CD4-positive, CD25-positive, alpha-beta regulatory T cell (primary cell): Measurements from ENCODE around the gene KCNMA1. TPM values are rescaled to one million over a fixed set of nuclear protein-coding genes. Genes with fewer than 3 reads are reported as not detected.

ENCODE experiments used
- ATAC-seq, 2 donors: fragments of 150-1000 bp; cut with Tn5 transposase; one replicate each; pipeline ENCODE4 v1.10.0; 2021; ENCODE audit warnings: low read depth in 2 of 2, moderate number of reproducible peaks in 2 of 2, moderate library complexity in 1 of 2
- DNase-seq, 3 donors: peaks; one replicate each; pipeline versions ENCODE4 v3.0.0 to v3.0.0-alpha.2; 2012 to 2022; ENCODE audit warnings: mixed read lengths in 1 of 3
- H3K27ac ChIP-seq: one replicate; pipeline ENCODE4 v1.7.0; 2013; ENCODE audit warnings: mild to moderate bottlenecking, low read length; ENCODE audit not compliant: insufficient read depth, poor library complexity, severe bottlenecking
- H3K27me3 ChIP-seq: one replicate; pipeline ENCODE4 v1.7.0; 2013; ENCODE audit warnings: low read length; ENCODE audit not compliant: control insufficient read depth, insufficient read depth
- H3K36me3 ChIP-seq: one replicate; pipeline ENCODE4 v1.7.0; 2013; ENCODE audit warnings: mild to moderate bottlenecking, low read length, moderate library complexity; ENCODE audit not compliant: control insufficient read depth, insufficient read depth
- H3K4me1 ChIP-seq: 2 replicates; pipeline ENCODE4 v1.7.0; 2013; ENCODE audit warnings: mild to moderate bottlenecking, low read length; ENCODE audit not compliant: insufficient read depth, control insufficient read depth, poor library complexity, severe bottlenecking
- H3K4me3 ChIP-seq: one replicate; pipeline ENCODE4 v1.7.0; 2013; ENCODE audit warnings: low read depth, mild to moderate bottlenecking, low read length, moderate library complexity
- H3K9me3 ChIP-seq, 2 experiments: 1 replicate in 1 of 2; 2 replicates in 1 of 2; pipeline ENCODE4 v1.7.0; 2013; ENCODE audit warnings: low read length in 2 of 2, mild to moderate bottlenecking in 1 of 2, moderate library complexity in 1 of 2; ENCODE audit not compliant: control insufficient read depth in 2 of 2
- H3K27ac Mint-ChIP-seq, 3 donors: one replicate each; pipeline ENCODE4 v1.8.0; 2020 to 2022; ENCODE audit warnings: mild to moderate bottlenecking in 3 of 3, mixed read lengths in 3 of 3, moderate library complexity in 2 of 3
- H3K27me3 Mint-ChIP-seq: one replicate; pipeline ENCODE4 v1.8.0; 2022; ENCODE audit warnings: mild to moderate bottlenecking, mixed read lengths
- H3K36me3 Mint-ChIP-seq: one replicate; pipeline ENCODE4 v1.8.0; 2020; ENCODE audit warnings: mixed read lengths
- H3K4me1 Mint-ChIP-seq, 4 donors: one replicate each; pipeline ENCODE4 v1.8.0; 2020 to 2022; ENCODE audit warnings: mixed read lengths in 4 of 4, mild to moderate bottlenecking in 1 of 4
- H3K4me3 Mint-ChIP-seq, 4 donors: one replicate each; pipeline ENCODE4 v1.8.0; 2020 to 2022; ENCODE audit warnings: mild to moderate bottlenecking in 4 of 4, mixed read lengths in 4 of 4, moderate library complexity in 3 of 4
- H3K9me3 Mint-ChIP-seq, 7 donors: one replicate each; pipeline ENCODE4 v1.8.0; 2020 to 2022; ENCODE audit warnings: mixed read lengths in 7 of 7, mild to moderate bottlenecking in 3 of 7, moderate library complexity in 2 of 7
- polyA plus RNA-seq, 4 donors: library from polyadenylated mRNA; unstranded; fragments of 300-500 nt; fragmentation: Illumina TruSeq; gene quantifications; one replicate each; pipeline ENCODE4 v1.2.3, GENCODE V29; 2021
- total RNA-seq: library from RNA; stranded (reverse); gene quantifications from one replicate; pipeline ENCODE4 v1.2.3, GENCODE V29; 2022

The KCNMA1 gene
- total and polyA plus RNA-seq, 5 donors from 2014 or later: not detected

GRCh38 chr10:77505431-77506334 is 131.9 kb downstream of the KCNMA1 start:
- no peak for ATAC-seq
- no peak overlapping the region for H3K27ac ChIP-seq
- no peaks in the 10 kb centered on the region for H3K36me3 Mint-ChIP-seq
- no peaks in the 10 kb centered on the region for H3K4me1 Mint-ChIP-seq
- H3K9me3 Mint-ChIP-seq: peaks cover 0 to 2% (median under 1%) of the 10 kb centered on the region in 7 donors
- H3K4me3 Mint-ChIP-seq: no peak overlapping the region
- DNase-seq: no peak
- H3K4me3 ChIP-seq: no peak overlapping the region
- H3K27me3 Mint-ChIP-seq: peaks cover 4% of the 10 kb centered on the region
- H3K4me1 ChIP-seq: no peaks in the 10 kb centered on the region
- no peaks in the 10 kb centered on the region for H3K36me3 ChIP-seq
- no peak overlapping the region for H3K27ac Mint-ChIP-seq
- H3K27me3 ChIP-seq: no peaks in the 10 kb centered on the region
- H3K9me3 ChIP-seq: no peaks in the 10 kb centered on the region

- peaks cover 0 to 2% (median 0%) of the 10 kb centered on the region in 7 donors for H3K9me3 Mint-ChIP-seq
- no peaks in the 10 kb centered on the region for H3K27me3 ChIP-seq
- DNase-seq: no peak
- H3K4me3 ChIP-seq: no peak overlapping the region
- H3K4me3 Mint-ChIP-seq: no peak overlapping the region
- peaks cover 4% of the 10 kb centered on the region for H3K27me3 Mint-ChIP-seq
- no peak overlapping the region for H3K27ac Mint-ChIP-seq
- H3K36me3 Mint-ChIP-seq: no peaks in the 10 kb centered on the region
- no peaks in the 10 kb centered on the region for H3K9me3 ChIP-seq
- no peak overlapping the region for H3K27ac ChIP-seq
- no peaks in the 10 kb centered on the region for H3K36me3 ChIP-seq
- no peaks in the 10 kb centered on the region for H3K4me1 ChIP-seq
- ATAC-seq: no peak
- no peaks in the 10 kb centered on the region for H3K4me1 Mint-ChIP-seq
Observed at GRCh38 chr10:77504873-77505257, 132.7 kb downstream of the KCNMA1 start.

- H3K27me3 ChIP-seq: no peaks in the 10 kb centered on the region
- no peak for DNase-seq
- Mint-ChIP-seq H3K36me3 (no peaks in the 10 kb centered on the region), H3K27me3 (no peaks in the 10 kb centered on the region), H3K4me3 (no peak overlapping the region), H3K4me1 (no peaks in the 10 kb centered on the region), H3K9me3 (peaks cover 0 to 2% (median 0%) of the 10 kb centered on the region in 7 donors), H3K27ac (no peak overlapping the region)
- ATAC-seq: no peak
- H3K4me1 ChIP-seq: no peaks in the 10 kb centered on the region
- H3K27ac ChIP-seq: no peak overlapping the region
- H3K36me3 ChIP-seq: no peaks in the 10 kb centered on the region
- no peaks in the 10 kb centered on the region for H3K9me3 ChIP-seq
- no peak overlapping the region for H3K4me3 ChIP-seq
Observed at GRCh38 chr10:77504196-77504872, 133.3 kb downstream of the KCNMA1 start.

GRCh38 chr10:77501846-77502261 is 135.8 kb downstream of the KCNMA1 start:
- H3K27ac Mint-ChIP-seq: no peak overlapping the region
- H3K9me3 Mint-ChIP-seq: peaks cover 0 to 2% (median 0%) of the 10 kb centered on the region in 7 donors
- ATAC-seq (no peak), DNase-seq (no peak)
- H3K36me3 Mint-ChIP-seq: no peaks in the 10 kb centered on the region
- H3K36me3 ChIP-seq: no peaks in the 10 kb centered on the region
- no peak overlapping the region for H3K27ac ChIP-seq
- H3K4me3 Mint-ChIP-seq: no peak overlapping the region
- no peaks in the 10 kb centered on the region for H3K9me3 ChIP-seq
- no peaks in the 10 kb centered on the region for H3K27me3 ChIP-seq
- no peaks in the 10 kb centered on the region for H3K4me1 ChIP-seq
- no peaks in the 10 kb centered on the region for H3K27me3 Mint-ChIP-seq
- no peaks in the 10 kb centered on the region for H3K4me1 Mint-ChIP-seq
- H3K4me3 ChIP-seq: no peak overlapping the region

GRCh38 chr10:77501152-77501845 is 136.3 kb downstream of the KCNMA1 start:
- ATAC-seq (peak in 1 of 2 donors; percentile 25), DNase-seq (no peak)
- Histone ChIP-seq H3K9me3 (no peaks in the 10 kb centered on the region), H3K27me3 (no peaks in the 10 kb centered on the region), H3K4me1 (no peaks in the 10 kb centered on the region), H3K27ac (no peak overlapping the region), H3K36me3 (no peaks in the 10 kb centered on the region), H3K4me3 (no peak overlapping the region)
- Mint-ChIP-seq H3K27ac (no peak overlapping the region), H3K27me3 (no peaks in the 10 kb centered on the region), H3K4me1 (no peaks in the 10 kb centered on the region), H3K36me3 (no peaks in the 10 kb centered on the region), H3K4me3 (no peak overlapping the region), H3K9me3 (peaks cover 0 to 2% (median 0%) of the 10 kb centered on the region in 7 donors)

GRCh38 chr10:77500754-77501151 is 136.9 kb downstream of the KCNMA1 start:
- Histone ChIP-seq H3K9me3 (no peaks in the 10 kb centered on the region), H3K27me3 (no peaks in the 10 kb centered on the region), H3K27ac (no peak overlapping the region), H3K36me3 (no peaks in the 10 kb centered on the region), H3K4me1 (no peaks in the 10 kb centered on the region), H3K4me3 (no peak overlapping the region)
- H3K27ac Mint-ChIP-seq: no peak overlapping the region
- no peaks in the 10 kb centered on the region for H3K4me1 Mint-ChIP-seq
- ATAC-seq: no peak
- DNase-seq: no peak
- no peaks in the 10 kb centered on the region for H3K27me3 Mint-ChIP-seq
- no peak overlapping the region for H3K4me3 Mint-ChIP-seq
- H3K9me3 Mint-ChIP-seq: peaks cover 0 to 2% (median 0%) of the 10 kb centered on the region in 7 donors
- H3K36me3 Mint-ChIP-seq: no peaks in the 10 kb centered on the region

GRCh38 chr10:77498829-77499228 is 138.8 kb downstream of the KCNMA1 start:
- H3K9me3 ChIP-seq: no peaks in the 10 kb centered on the region
- no peak overlapping the region for H3K27ac ChIP-seq
- H3K9me3 Mint-ChIP-seq: no peaks in the 10 kb centered on the region
- H3K4me1 Mint-ChIP-seq: no peaks in the 10 kb centered on the region
- no peaks in the 10 kb centered on the region for H3K4me1 ChIP-seq
- no peaks in the 10 kb centered on the region for H3K27me3 Mint-ChIP-seq
- ATAC-seq (no peak), DNase-seq (no peak)
- H3K27ac Mint-ChIP-seq: no peak overlapping the region
- H3K36me3 Mint-ChIP-seq: no peaks in the 10 kb centered on the region
- H3K36me3 ChIP-seq: no peaks in the 10 kb centered on the region
- no peak overlapping the region for H3K4me3 Mint-ChIP-seq
- H3K27me3 ChIP-seq: no peaks in the 10 kb centered on the region
- H3K4me3 ChIP-seq: no peak overlapping the region
